ENCODE results near the gene KRT8. TPM values are rescaled to one million over a fixed set of nuclear protein-coding genes. Genes with fewer than 3 reads are reported as not detected.

Gene KRT8
- total RNA-seq, 1 donor from 2014 or later: 15.7 TPM

- peaks cover 18% of the 10 kb centered on the region for H3K36me3 Mint-ChIP-seq (ENCODE audit: low read depth)
- H3K4me1 Mint-ChIP-seq (ENCODE audit: low read depth): peaks cover 51% of the 10 kb centered on the region
- no peak for TF ChIP-seq CTCF (IDR thresholded peaks at IDR 0.05)
- H3K4me3 Mint-ChIP-seq (ENCODE audit: unreplicated experiment): peak overlapping the region; percentile 78
- no peaks in the 10 kb centered on the region for H3K27me3 Mint-ChIP-seq (ENCODE audit: low read depth)
- no peak for DNase-seq (ENCODE audit: low spot score)
- H3K27ac Mint-ChIP-seq (ENCODE audit: unreplicated experiment): peak overlapping the region; percentile 39
- H3K9me3 Mint-ChIP-seq (ENCODE audit: low read depth): no peaks in the 10 kb centered on the region
Observed at GRCh38 chr12:52950553-52950952, 45.7 kb upstream of the KRT8 start.

- Mint-ChIP-seq H3K4me3 (ENCODE audit: unreplicated experiment) (peak overlapping the region; percentile 78), H3K36me3 (ENCODE audit: low read depth) (peaks cover 18% of the 10 kb centered on the region), H3K9me3 (ENCODE audit: low read depth) (no peaks in the 10 kb centered on the region), H3K27me3 (ENCODE audit: low read depth) (no peaks in the 10 kb centered on the region), H3K4me1 (ENCODE audit: low read depth) (peaks cover 60% of the 10 kb centered on the region), H3K27ac (ENCODE audit: unreplicated experiment) (peak overlapping the region; percentile 80)
- DNase-seq (ENCODE audit: low spot score): no peak
- no peak for TF ChIP-seq CTCF (IDR thresholded peaks at IDR 0.05)
Observed at GRCh38 chr12:52949413-52950331, 44.8 kb upstream of the KRT8 start.

DNA sequence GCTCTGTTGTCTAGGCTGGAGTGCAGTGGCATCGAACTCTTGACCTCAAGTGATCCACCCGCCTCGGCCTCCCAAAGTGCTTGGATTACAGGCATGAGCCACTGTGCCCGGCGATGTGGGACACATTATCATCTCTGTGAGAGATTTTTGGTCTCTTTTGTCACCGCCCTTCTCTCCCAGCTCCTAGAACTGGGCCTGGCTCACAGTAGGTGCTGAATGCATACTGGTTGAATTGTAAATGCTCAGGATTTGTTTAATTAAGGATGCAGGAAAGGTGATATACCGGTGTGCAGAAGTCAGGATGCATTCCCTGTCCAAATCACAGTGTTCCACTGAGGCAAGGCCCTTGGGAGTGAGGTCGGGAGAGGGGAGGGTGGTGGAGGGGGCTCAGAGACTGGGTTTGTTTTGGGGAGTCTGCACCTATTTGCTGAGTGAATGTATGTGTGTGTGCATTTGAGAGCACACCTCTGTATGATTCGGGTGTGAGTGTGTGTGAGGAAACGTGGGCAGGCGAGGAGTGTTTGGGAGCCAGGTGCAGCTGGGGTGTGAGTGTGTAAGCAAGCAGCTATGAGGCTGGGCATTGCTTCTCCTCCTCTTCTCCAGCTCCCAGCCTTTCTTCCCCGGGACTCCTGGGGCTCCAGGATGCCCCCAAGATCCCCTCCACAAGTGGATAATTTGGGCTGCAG, 43.0 kb upstream of the KRT8 start:
- DNase-seq (ENCODE audit: low spot score): no peak
- peaks cover 61% of the 10 kb centered on the region for H3K4me1 Mint-ChIP-seq (ENCODE audit: low read depth)

DNA sequence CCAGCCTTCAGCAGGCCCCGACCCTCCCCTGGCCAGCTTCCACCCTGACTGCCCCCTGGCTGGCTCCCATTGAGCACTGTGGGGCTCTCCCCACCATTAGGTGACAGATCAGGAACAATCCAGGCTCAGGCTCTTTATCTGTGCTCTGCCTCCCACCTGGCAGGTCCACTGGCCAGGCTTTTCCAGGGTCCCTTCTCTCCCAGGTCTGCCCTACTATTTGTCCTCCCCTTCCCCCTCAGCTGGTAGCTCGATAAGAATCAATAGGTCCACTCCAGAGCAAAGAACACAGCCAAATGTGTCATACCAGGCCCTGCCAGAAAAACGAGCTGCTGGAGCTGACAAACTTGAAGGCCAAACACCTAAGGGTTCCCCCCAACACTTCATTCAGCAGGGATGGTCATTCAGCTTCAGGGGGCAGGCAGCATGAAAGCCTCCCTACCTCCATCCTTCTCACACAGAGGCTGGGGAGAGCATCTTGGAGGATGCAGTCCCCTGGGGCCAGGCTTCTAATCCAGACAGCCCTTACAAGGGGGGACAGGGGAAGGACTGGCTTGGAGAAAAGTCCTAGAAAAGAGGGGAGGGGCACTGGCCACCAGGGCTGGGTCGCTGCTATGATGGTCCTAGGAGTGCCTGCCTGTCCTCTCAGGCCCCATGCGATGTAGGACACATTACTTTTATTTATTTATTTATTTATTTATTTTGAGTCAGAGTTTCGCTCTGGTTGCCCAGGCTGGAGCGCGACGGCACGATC, 42.1 kb upstream of the KRT8 start:
- Mint-ChIP-seq H3K27me3 (ENCODE audit: low read depth) (no peaks in the 10 kb centered on the region), H3K9me3 (ENCODE audit: low read depth) (no peaks in the 10 kb centered on the region), H3K36me3 (ENCODE audit: low read depth) (peaks cover 13% of the 10 kb centered on the region), H3K4me3 (ENCODE audit: unreplicated experiment) (no peak overlapping the region), H3K27ac (ENCODE audit: unreplicated experiment) (peak overlapping the region; percentile 96), H3K4me1 (ENCODE audit: low read depth) (peaks cover 61% of the 10 kb centered on the region)
- no peak for TF ChIP-seq CTCF (IDR thresholded peaks at IDR 0.05)
- no peak for DNase-seq (ENCODE audit: low spot score)

More for the DNA sequence above, 43.0 kb upstream of the KRT8 start:
- Mint-ChIP-seq H3K4me3 (ENCODE audit: unreplicated experiment) (peak overlapping the region; percentile 69), H3K27ac (ENCODE audit: unreplicated experiment) (peak overlapping the region; percentile 66), H3K36me3 (ENCODE audit: low read depth) (peaks cover 17% of the 10 kb centered on the region), H3K9me3 (ENCODE audit: low read depth) (no peaks in the 10 kb centered on the region), H3K27me3 (ENCODE audit: low read depth) (no peaks in the 10 kb centered on the region)
- TF ChIP-seq CTCF (IDR thresholded peaks at IDR 0.05): no peak

DNA sequence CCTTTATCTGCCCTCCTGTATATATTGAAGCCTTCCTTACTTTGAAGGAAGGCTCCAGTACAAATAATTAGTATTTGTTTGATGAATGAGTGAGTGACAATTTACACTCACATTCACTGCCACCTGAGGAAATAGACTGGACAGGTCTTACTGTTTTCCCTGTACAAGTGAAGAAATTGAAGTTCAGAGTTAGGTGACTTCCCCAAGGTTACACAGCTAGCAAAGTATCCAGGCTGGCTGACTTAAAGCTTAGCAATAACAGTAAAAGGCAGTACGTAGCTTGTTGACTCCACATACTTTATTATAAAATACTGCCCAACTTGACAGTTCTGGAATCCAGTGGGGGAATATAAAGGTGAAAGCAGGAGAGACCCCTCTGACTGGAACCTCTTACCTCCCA, 41.5 kb upstream of the KRT8 start:
- Mint-ChIP-seq H3K27ac (ENCODE audit: unreplicated experiment) (peak overlapping the region; percentile 96), H3K4me1 (ENCODE audit: low read depth) (peaks cover 55% of the 10 kb centered on the region), H3K27me3 (ENCODE audit: low read depth) (no peaks in the 10 kb centered on the region), H3K36me3 (ENCODE audit: low read depth) (peaks cover 9% of the 10 kb centered on the region), H3K9me3 (ENCODE audit: low read depth) (no peaks in the 10 kb centered on the region), H3K4me3 (ENCODE audit: unreplicated experiment) (no peak overlapping the region)
- DNase-seq (ENCODE audit: low spot score): no peak
- TF ChIP-seq CTCF (IDR thresholded peaks at IDR 0.05): no peak

All from chondrocyte (in vitro differentiated cells).